CD4-positive, alpha-beta T cell (primary cell): ENCODE measurements around the gene ANO2. TPM values are rescaled to one million over a fixed set of nuclear protein-coding genes. Genes with fewer than 3 reads are reported as not detected.

ENCODE experiments used
- ATAC-seq: fragments of 200-7000 bp; cut with Tn5 transposase; one replicate; pipeline ENCODE4 v1.10.0; 2022; ENCODE audit warnings: mild to moderate bottlenecking; ENCODE audit not compliant: poor library complexity
- CTCF ChIA-PET: fragments of 350-600 bp; sonication (Branson Sonifier 250); formaldehyde crosslinking; loops from one replicate; lab custom pipeline; 2021; ENCODE audit warnings: antibody characterized with exemption, inconsistent platforms; lab: Charles Lee
- POLR2A ChIA-PET: fragments of 350-600 bp; sonication (Branson Sonifier 250); formaldehyde crosslinking; loops from one replicate; lab custom pipeline; 2021; ENCODE audit warnings: antibody characterized with exemption, inconsistent platforms; lab: Charles Lee
- DNase-seq, 14 experiments: peaks; one replicate each; pipeline ENCODE4 v3.0.0-alpha.2; 2013 to 2020; ENCODE audit warnings: mixed read lengths in 2 of 14
- H3K27ac ChIP-seq, 2 donors: one replicate each; pipeline versions ENCODE4 v1.5.1 to v1.7.0; 2013; ENCODE audit warnings: low read length in 2 of 2, low read depth in 1 of 2, mild to moderate bottlenecking in 1 of 2
- H3K27me3 ChIP-seq, 2 experiments: 1 replicate in 1 of 2; 2 replicates in 1 of 2; pipeline versions ENCODE4 v1.6.1 to v1.7.0; 2013; ENCODE audit warnings: low read length in 2 of 2, control low read depth in 1 of 2, mild to moderate bottlenecking in 1 of 2, moderate library complexity in 1 of 2; ENCODE audit not compliant: insufficient read depth in 2 of 2, control insufficient read depth in 1 of 2
- H3K36me3 ChIP-seq: one replicate; pipeline ENCODE4 v1.6.1; 2013; ENCODE audit warnings: low read length, control low read depth; ENCODE audit not compliant: insufficient read depth
- H3K4me1 ChIP-seq: one replicate; pipeline ENCODE4 v1.6.1; 2013; ENCODE audit warnings: low read length, control low read depth; ENCODE audit not compliant: insufficient read depth
- H3K4me3 ChIP-seq: one replicate; pipeline ENCODE4 v1.5.1; 2013; ENCODE audit warnings: mild to moderate bottlenecking, low read length, moderate library complexity
- H3K9me3 ChIP-seq, 2 experiments: 1 replicate in 1 of 2; 2 replicates in 1 of 2; pipeline versions ENCODE4 v1.6.1 to v1.7.0; 2013; ENCODE audit warnings: low read length in 2 of 2, mild to moderate bottlenecking in 2 of 2, control low read depth in 1 of 2, moderate library complexity in 1 of 2; ENCODE audit not compliant: control insufficient read depth in 1 of 2, insufficient read depth in 1 of 2
- H3K27ac Mint-ChIP-seq: one replicate; pipeline ENCODE4 v1.8.0; 2020; ENCODE audit warnings: mixed read lengths
- H3K27me3 Mint-ChIP-seq: one replicate; pipeline ENCODE4 v1.8.0; 2021; ENCODE audit warnings: mixed read lengths
- H3K36me3 Mint-ChIP-seq: one replicate; pipeline ENCODE4 v1.8.0; 2021; ENCODE audit warnings: low read depth, mixed read lengths
- H3K4me1 Mint-ChIP-seq: one replicate; pipeline ENCODE4 v1.8.0; 2021; ENCODE audit warnings: low read depth, mixed read lengths
- H3K4me3 Mint-ChIP-seq: one replicate; pipeline ENCODE4 v1.8.0; 2020; ENCODE audit warnings: mild to moderate bottlenecking, mixed read lengths
- H3K9me3 Mint-ChIP-seq: one replicate; pipeline ENCODE4 v1.8.0; 2020; ENCODE audit warnings: mixed read lengths
- intact Hi-C, 2 experiments: fragments of 100-400 bp; cut with DNase I in 1 of 2; cut with micrococcal nuclease in 1 of 2; formaldehyde crosslinking; loops; one replicate each; pipeline versions ENCODE4 v1.15.1 to v1.9.0; 2023 to 2025; cut with DNase I, micrococcal nuclease
- total RNA-seq, 174 experiments: library from RNA in 2 of 174; stranded (reverse) in 2 of 174; gene quantifications; one replicate each; pipeline ENCODE4 v1.2.3 and lab custom pipeline; 2021 to 2026
- TF ChIP-seq, protein P1 (sequence below): fragments of 200-600 bp; IDR thresholded peaks from one replicate; pipeline ENCODE4 v1.8.0; 2022; ENCODE audit warnings: antibody characterized with exemption, mild to moderate bottlenecking

The ANO2 gene
- total RNA-seq, 2 experiments from 2014 or later = not detected

DNA sequence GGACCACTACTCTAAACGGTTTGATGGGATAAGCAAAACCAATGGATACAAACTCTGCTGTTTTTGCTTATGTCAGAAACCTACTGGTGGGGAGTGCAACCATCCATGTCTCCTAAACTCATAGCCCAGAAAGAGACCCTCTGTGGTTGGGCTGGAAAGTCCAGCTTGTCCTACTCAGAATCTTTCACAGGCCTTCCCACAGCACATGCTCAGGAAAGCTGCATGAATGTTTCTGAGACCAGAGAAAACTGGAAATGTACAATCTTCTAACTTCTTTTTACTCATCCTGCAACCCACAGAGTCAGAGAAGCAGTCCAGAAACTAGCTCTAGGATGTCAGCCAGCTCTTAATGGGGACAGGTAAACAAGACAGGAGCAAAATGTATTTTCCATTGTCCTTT, 73.3 kb downstream of the ANO2 start:
- ChIA-PET POLR2A (no interaction called here), CTCF (no interaction called here)
- ATAC-seq (no peak), DNase-seq (no peak)
- no peaks in the 10 kb centered on the region for H3K36me3 ChIP-seq
- Mint-ChIP-seq H3K36me3 (no peaks in the 10 kb centered on the region), H3K4me3 (no peak overlapping the region), H3K9me3 (no peaks in the 10 kb centered on the region), H3K4me1 (no peaks in the 10 kb centered on the region), H3K27ac (no peak overlapping the region), H3K27me3 (peaks cover 16% of the 10 kb centered on the region)
- no peaks in the 10 kb centered on the region for H3K4me1 ChIP-seq
- TF ChIP-seq, protein P1, sequence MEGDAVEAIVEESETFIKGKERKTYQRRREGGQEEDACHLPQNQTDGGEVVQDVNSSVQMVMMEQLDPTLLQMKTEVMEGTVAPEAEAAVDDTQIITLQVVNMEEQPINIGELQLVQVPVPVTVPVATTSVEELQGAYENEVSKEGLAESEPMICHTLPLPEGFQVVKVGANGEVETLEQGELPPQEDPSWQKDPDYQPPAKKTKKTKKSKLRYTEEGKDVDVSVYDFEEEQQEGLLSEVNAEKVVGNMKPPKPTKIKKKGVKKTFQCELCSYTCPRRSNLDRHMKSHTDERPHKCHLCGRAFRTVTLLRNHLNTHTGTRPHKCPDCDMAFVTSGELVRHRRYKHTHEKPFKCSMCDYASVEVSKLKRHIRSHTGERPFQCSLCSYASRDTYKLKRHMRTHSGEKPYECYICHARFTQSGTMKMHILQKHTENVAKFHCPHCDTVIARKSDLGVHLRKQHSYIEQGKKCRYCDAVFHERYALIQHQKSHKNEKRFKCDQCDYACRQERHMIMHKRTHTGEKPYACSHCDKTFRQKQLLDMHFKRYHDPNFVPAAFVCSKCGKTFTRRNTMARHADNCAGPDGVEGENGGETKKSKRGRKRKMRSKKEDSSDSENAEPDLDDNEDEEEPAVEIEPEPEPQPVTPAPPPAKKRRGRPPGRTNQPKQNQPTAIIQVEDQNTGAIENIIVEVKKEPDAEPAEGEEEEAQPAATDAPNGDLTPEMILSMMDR = no peak
- H3K27me3 ChIP-seq = no peaks in the 10 kb centered on the region
- no peak overlapping the region for H3K4me3 ChIP-seq
- H3K27ac ChIP-seq = no peak overlapping the region
- intact Hi-C loops = no loop called here
- H3K9me3 ChIP-seq = no peaks in the 10 kb centered on the region

DNA sequence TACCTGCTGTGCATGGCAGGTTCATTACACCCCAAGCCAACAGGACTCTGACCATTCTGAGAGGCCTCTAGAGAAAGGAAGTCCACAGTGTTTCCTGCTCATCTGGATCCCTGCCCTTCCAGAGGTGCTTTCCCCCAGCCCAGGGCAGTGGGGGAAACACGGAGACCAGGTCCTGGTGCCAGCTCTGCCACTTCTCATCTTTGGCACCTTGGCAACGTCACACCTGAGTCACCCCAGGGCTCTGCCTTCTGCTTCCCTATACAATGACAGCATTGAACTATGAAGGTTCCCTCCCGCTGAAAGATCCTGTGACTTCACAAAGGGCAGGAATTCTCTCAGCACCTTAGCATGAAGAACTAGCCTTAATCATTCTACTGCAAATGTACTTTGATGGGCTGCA, 74.9 kb downstream of the ANO2 start:
- ChIA-PET POLR2A (no interaction called here), CTCF (no interaction called here)
- TF ChIP-seq, protein P1 = no peak
- no peak overlapping the region for H3K27ac ChIP-seq
- no peak overlapping the region for H3K4me3 ChIP-seq
- no peaks in the 10 kb centered on the region for H3K9me3 ChIP-seq
- no peaks in the 10 kb centered on the region for H3K36me3 Mint-ChIP-seq
- H3K27ac Mint-ChIP-seq = no peak overlapping the region
- intact Hi-C loops = no loop called here
- H3K27me3 ChIP-seq = no peaks in the 10 kb centered on the region
- DNase-seq (no peak), ATAC-seq (no peak)
- no peaks in the 10 kb centered on the region for H3K9me3 Mint-ChIP-seq
- peaks cover 4% of the 10 kb centered on the region for H3K27me3 Mint-ChIP-seq
- H3K4me1 ChIP-seq = no peaks in the 10 kb centered on the region
- no peak overlapping the region for H3K4me3 Mint-ChIP-seq
- no peaks in the 10 kb centered on the region for H3K4me1 Mint-ChIP-seq
- no peaks in the 10 kb centered on the region for H3K36me3 ChIP-seq

DNA sequence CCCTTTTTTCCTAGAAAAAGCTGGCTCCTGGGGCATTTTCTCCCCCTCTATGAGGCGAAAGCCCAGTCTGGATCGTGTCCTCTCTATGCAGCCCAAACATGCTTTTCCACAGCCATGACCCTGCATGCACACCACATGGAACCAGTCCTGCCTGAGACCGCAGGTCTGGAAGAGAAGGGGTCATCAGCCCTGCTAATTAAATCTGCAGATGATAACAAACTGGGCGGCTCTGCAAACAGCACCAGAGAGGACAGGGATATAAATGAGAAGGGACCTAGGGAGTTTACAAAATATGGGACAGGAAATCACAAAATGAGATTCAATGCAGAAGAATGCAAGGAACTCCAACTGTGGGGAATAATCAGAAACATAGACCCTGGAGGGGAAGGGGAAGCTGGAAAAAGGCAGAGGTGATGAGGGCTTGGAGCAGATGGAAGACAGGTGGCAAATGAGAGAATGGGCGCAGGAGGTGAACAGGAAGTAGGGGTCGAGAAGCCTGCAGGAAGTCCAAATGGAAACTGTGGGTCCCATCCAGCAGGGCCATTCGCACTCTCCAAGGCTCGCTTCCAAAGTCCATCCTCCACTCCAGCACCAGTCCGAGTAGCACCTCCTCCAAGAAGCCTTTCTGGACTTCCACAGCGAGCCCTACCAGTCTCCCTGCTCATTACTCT, 76.3 kb downstream of the ANO2 start:
- Mint-ChIP-seq H3K27ac (no peak overlapping the region), H3K36me3 (no peaks in the 10 kb centered on the region), H3K4me1 (no peaks in the 10 kb centered on the region), H3K4me3 (no peak overlapping the region), H3K9me3 (no peaks in the 10 kb centered on the region), H3K27me3 (no peaks in the 10 kb centered on the region)
- H3K27ac ChIP-seq = no peak overlapping the region
- DNase-seq (no peak), ATAC-seq (no peak)
- no peaks in the 10 kb centered on the region for H3K4me1 ChIP-seq
- no peaks in the 10 kb centered on the region for H3K9me3 ChIP-seq
- H3K27me3 ChIP-seq = no peaks in the 10 kb centered on the region
- no peak overlapping the region for H3K4me3 ChIP-seq
- intact Hi-C loops = no loop called here
- CTCF ChIA-PET = no interaction called here
- no peaks in the 10 kb centered on the region for H3K36me3 ChIP-seq
- TF ChIP-seq, protein P1 = no peak
- POLR2A ChIA-PET = no interaction called here
